PC-3 (cell line): ENCODE measurements around the gene TUBB8.

Experiments used
- EZH2 ChIP-seq: fragments of 300-600 bp; sonication (generic); IDR thresholded peaks from one replicate; pipeline ENCODE4 v1.6.1; 2017; ENCODE audit warnings: antibody characterized with exemption, mild to moderate bottlenecking, low read length; ENCODE audit not compliant: unreplicated experiment
- EZH2phosphoT487 ChIP-seq: fragments of 300-600 bp; sonication (generic); IDR thresholded peaks from 2 replicates; pipeline ENCODE4 v1.6.1; 2018; ENCODE audit warnings: mild to moderate bottlenecking, antibody characterized with exemption, low read length, borderline replicate concordance
- TF ChIP-seq, protein P1 (sequence below): fragments of 300-600 bp; sonication (generic); conservative IDR thresholded peaks from 2 replicates; pipeline ENCODE4 v1.5.1; 2017; ENCODE audit warnings: antibody characterized with exemption, low read depth, mild to moderate bottlenecking, low read length

GRCh38 chr10:48996-49395, at the start of gene TUBB8:
- TF ChIP-seq, protein P1, sequence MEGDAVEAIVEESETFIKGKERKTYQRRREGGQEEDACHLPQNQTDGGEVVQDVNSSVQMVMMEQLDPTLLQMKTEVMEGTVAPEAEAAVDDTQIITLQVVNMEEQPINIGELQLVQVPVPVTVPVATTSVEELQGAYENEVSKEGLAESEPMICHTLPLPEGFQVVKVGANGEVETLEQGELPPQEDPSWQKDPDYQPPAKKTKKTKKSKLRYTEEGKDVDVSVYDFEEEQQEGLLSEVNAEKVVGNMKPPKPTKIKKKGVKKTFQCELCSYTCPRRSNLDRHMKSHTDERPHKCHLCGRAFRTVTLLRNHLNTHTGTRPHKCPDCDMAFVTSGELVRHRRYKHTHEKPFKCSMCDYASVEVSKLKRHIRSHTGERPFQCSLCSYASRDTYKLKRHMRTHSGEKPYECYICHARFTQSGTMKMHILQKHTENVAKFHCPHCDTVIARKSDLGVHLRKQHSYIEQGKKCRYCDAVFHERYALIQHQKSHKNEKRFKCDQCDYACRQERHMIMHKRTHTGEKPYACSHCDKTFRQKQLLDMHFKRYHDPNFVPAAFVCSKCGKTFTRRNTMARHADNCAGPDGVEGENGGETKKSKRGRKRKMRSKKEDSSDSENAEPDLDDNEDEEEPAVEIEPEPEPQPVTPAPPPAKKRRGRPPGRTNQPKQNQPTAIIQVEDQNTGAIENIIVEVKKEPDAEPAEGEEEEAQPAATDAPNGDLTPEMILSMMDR, result no peak
- TF ChIP-seq EZH2 (no peak), EZH2phosphoT487 (no peak)
